SK-N-SH (cell line): ENCODE measurements around the gene SUN2. TPM values are rescaled to one million over a fixed set of nuclear protein-coding genes. Genes with fewer than 3 reads are reported as not detected.
A peak's percentile ranks its signal among the peaks of the same experiment; 100 is the strongest.

Source experiments
- CTCF ChIA-PET: fragments of 300-600, 350-600 bp; formaldehyde crosslinking; extraction: SDS; loops from one replicate; lab custom pipeline; 2021; lab: Yijun Ruan, JAX
- POLR2A ChIA-PET: fragments of 350-600 bp; sonication (Branson Sonifier 250); formaldehyde crosslinking; extraction: SDS; loops from one replicate; lab custom pipeline; 2020; ENCODE audit warnings: antibody characterized with exemption, inconsistent platforms; lab: Yijun Ruan, JAX
- DNase-seq: peaks from one replicate; pipeline ENCODE4 v3.0.0; 2012
- H2AFZ ChIP-seq: fragments of 200-600 bp; sonication (generic); 2 replicates; pipeline ENCODE4 v1.8.1; 2016; ENCODE audit warnings: antibody characterized with exemption, mild to moderate bottlenecking, low read depth
- H3F3A ChIP-seq: fragments of 200-600 bp; sonication (generic); replicated peaks from 2 replicates; pipeline ENCODE3; 2016; ENCODE audit warnings: antibody characterized with exemption, mild to moderate bottlenecking; ENCODE audit not compliant: insufficient read depth
- H3K27ac ChIP-seq, 2 experiments: fragments of 200-500 bp in 1 of 2; fragments of 200-600 bp in 1 of 2; sonication (Bioruptor generic) in 1 of 2; sonication (generic), shearing (Covaris generic) in 1 of 2; 2 replicates each; pipeline versions ENCODE4 v1.5.1 to v1.6.1; 2014 to 2016; ENCODE audit warnings: low read depth in 2 of 2, inconsistent platforms in 1 of 2, low read length in 1 of 2, mild to moderate bottlenecking in 1 of 2, mixed read lengths in 1 of 2
- H3K27me3 ChIP-seq: fragments of 200-600 bp; sonication (generic), shearing (Covaris generic); 2 replicates; pipeline ENCODE4 v1.6.1; 2016; ENCODE audit warnings: mixed run types; ENCODE audit not compliant: insufficient read depth
- H3K36me3 ChIP-seq, 2 experiments: fragments of 200-500 bp in 1 of 2; fragments of 200-600 bp in 1 of 2; sonication (Bioruptor generic) in 1 of 2; sonication (generic) in 1 of 2; replicated peaks in 1 of 2; 2 replicates each; pipeline versions ENCODE3 to v1.5.1; 2014 to 2016; ENCODE audit warnings: low read length in 1 of 2, mild to moderate bottlenecking in 1 of 2; ENCODE audit not compliant: insufficient read depth in 2 of 2, control insufficient read depth in 1 of 2
- H3K4me1 ChIP-seq, 2 experiments: fragments of 200-500 bp in 1 of 2; fragments of 200-600 bp in 1 of 2; sonication (Bioruptor generic) in 1 of 2; sonication (generic), shearing (Covaris generic) in 1 of 2; 2 replicates each; pipeline versions ENCODE4 v1.5.1 to v1.6.1; 2014 to 2016; ENCODE audit warnings: low read depth in 1 of 2, low read length in 1 of 2, mixed run types in 1 of 2; ENCODE audit not compliant: insufficient read depth in 2 of 2, control insufficient read depth in 1 of 2
- H3K4me2 ChIP-seq: fragments of 200-600 bp; sonication (generic), shearing (Covaris generic); 2 replicates; pipeline ENCODE4 v1.6.1; 2017; ENCODE audit warnings: mixed run types
- H3K4me3 ChIP-seq, 2 experiments: fragments of 200-500 bp in 1 of 2; fragments of 200-600 bp in 1 of 2; sonication (Bioruptor generic) in 1 of 2; sonication (generic), shearing (Covaris generic) in 1 of 2; 2 replicates each; pipeline versions ENCODE4 v1.5.1 to v1.8.1; 2014 to 2016; ENCODE audit warnings: low read depth in 2 of 2, inconsistent platforms in 1 of 2, low read length in 1 of 2, mild to moderate bottlenecking in 1 of 2, mixed read lengths in 1 of 2, moderate library complexity in 1 of 2
- H3K79me2 ChIP-seq: fragments of 200-600 bp; sonication (generic); 2 replicates; pipeline ENCODE4 v1.8.1; 2017; ENCODE audit warnings: mild to moderate bottlenecking; ENCODE audit not compliant: insufficient read depth
- H3K9ac ChIP-seq: fragments of 200-600 bp; sonication (generic); 2 replicates; pipeline ENCODE4 v1.6.1; 2017; ENCODE audit warnings: mixed run types
- H3K9me2 ChIP-seq: fragments of 200-600 bp; sonication (generic); 2 replicates; pipeline ENCODE4 v1.6.1; 2017; ENCODE audit warnings: mixed run types
- H3K9me3 ChIP-seq: fragments of 200-600 bp; sonication (generic); 2 replicates; pipeline ENCODE4 v1.6.1; 2017; ENCODE audit warnings: mixed run types, mild to moderate bottlenecking, moderate library complexity
- H4K20me1 ChIP-seq: fragments of 200-600 bp; sonication (generic); 2 replicates; pipeline ENCODE4 v1.6.1; 2017; ENCODE audit warnings: mild to moderate bottlenecking, mixed run types; ENCODE audit not compliant: insufficient read depth
- CHD2 ChIP-seq: fragments of 150-350 bp; IDR thresholded peaks from 2 replicates; pipeline ENCODE4 v1.6.1; 2018; ENCODE audit warnings: low read length; ENCODE audit not compliant: partially characterized antibody
- EP300 ChIP-seq, 2 experiments: IDR thresholded peaks; 2 replicates each; pipeline versions ENCODE4 v1.4.0 to v1.6.1; 2012; ENCODE audit warnings: borderline replicate concordance in 1 of 2, low read depth in 1 of 2, low read length in 1 of 2
- EZH2phosphoT487 ChIP-seq: fragments of 200-600 bp; sonication (generic); IDR thresholded peaks from 2 replicates; pipeline ENCODE4 v1.6.1; 2017; ENCODE audit warnings: low read depth, mixed run types, mild to moderate bottlenecking, antibody characterized with exemption, moderate library complexity, borderline replicate concordance
- GABPA ChIP-seq: IDR thresholded peaks from 2 replicates; pipeline ENCODE4 v1.4.0; 2012; ENCODE audit warnings: low read depth, mild to moderate bottlenecking
- GATA2 ChIP-seq: sonication (generic); formaldehyde crosslinking; IDR thresholded peaks from 2 replicates; pipeline ENCODE4 v1.5.0; 2020; ENCODE audit warnings: mild to moderate bottlenecking, missing genetic modification reagents
- MAX ChIP-seq: IDR thresholded peaks from 2 replicates; pipeline ENCODE4 v1.4.0; 2012; ENCODE audit warnings: low read depth
- MEF2A ChIP-seq: IDR thresholded peaks from 2 replicates; pipeline ENCODE4 v1.4.0; 2012; ENCODE audit warnings: low read depth, borderline replicate concordance
- NRF1 ChIP-seq: IDR thresholded peaks from 2 replicates; pipeline ENCODE4 v1.6.1; 2012; ENCODE audit warnings: low read depth, mild to moderate bottlenecking, low read length
- PBX3 ChIP-seq: IDR thresholded peaks from 2 replicates; pipeline ENCODE4; 2012
- RCOR1 ChIP-seq: fragments of 150-350 bp; IDR thresholded peaks from 2 replicates; pipeline ENCODE4 v1.6.1; 2017; ENCODE audit warnings: antibody characterized with exemption, low read length
- RFX5 ChIP-seq: IDR thresholded peaks from 2 replicates; pipeline ENCODE4 v1.6.1; 2012; ENCODE audit warnings: mild to moderate bottlenecking, improper control_type of control experiment, low read length
- SIN3A ChIP-seq: IDR thresholded peaks from 2 replicates; pipeline ENCODE4 v1.6.1; 2012; ENCODE audit warnings: low read depth, mild to moderate bottlenecking, low read length, moderate library complexity, borderline replicate concordance
- SMC3 ChIP-seq: IDR thresholded peaks from 2 replicates; pipeline ENCODE4 v1.6.1; 2012; ENCODE audit warnings: low read depth, low read length, improper control_type of control experiment
- TAF1 ChIP-seq: IDR thresholded peaks from 2 replicates; pipeline ENCODE4 v1.6.1; 2012; ENCODE audit warnings: low read depth, mild to moderate bottlenecking, low read length, moderate library complexity, borderline replicate concordance
- TCF12 ChIP-seq: IDR thresholded peaks from 2 replicates; pipeline ENCODE4 v1.4.0; 2012
- USF1 ChIP-seq: IDR thresholded peaks from 2 replicates; pipeline ENCODE4 v1.4.0; 2012; ENCODE audit warnings: low read depth, borderline replicate concordance
- USF2 ChIP-seq: fragments of 150-350 bp; IDR thresholded peaks from 2 replicates; pipeline ENCODE4 v1.6.1; 2017; ENCODE audit warnings: antibody characterized with exemption, low read length, low read depth, borderline replicate concordance
- YY1 ChIP-seq: IDR thresholded peaks from 2 replicates; pipeline ENCODE4 v1.4.0; 2012; ENCODE audit warnings: low read depth, mild to moderate bottlenecking
- WGBS: methylation state at CpG from one replicate; pipeline ENCODE4 v1.1.6; 2017; ENCODE audit warnings: low lambda C conversion rate; 5-methylcytosine and 5-hydroxymethylcytosine counted together
- polyA plus RNA-seq, 3 experiments: library from polyadenylated mRNA; depleted of rRNA; stranded (reverse); fragments of >200 nt; gene quantifications; 2 replicates each; pipeline ENCODE4 v1.2.3, GENCODE V29; 2012
- TF ChIP-seq, protein P1 (sequence below): IDR thresholded peaks from 2 replicates; pipeline ENCODE4 v1.6.1; 2012; ENCODE audit warnings: mild to moderate bottlenecking, low read depth, low read length, moderate library complexity
- TF ChIP-seq, protein P2 (sequence below): IDR thresholded peaks from 2 replicates; pipeline ENCODE4 v1.4.0; 2012; ENCODE audit warnings: low read depth, borderline replicate concordance
- TF ChIP-seq, protein P3 (sequence below): fragments of 150-350 bp; IDR thresholded peaks from 2 replicates; pipeline ENCODE4 v1.6.1; 2016; ENCODE audit warnings: mild to moderate bottlenecking, low read depth, low read length

The SUN2 gene
- polyA plus RNA-seq, 1 of the 3 experiments (the other 2 are of a cell fraction) = 10.2 TPM

DNA sequence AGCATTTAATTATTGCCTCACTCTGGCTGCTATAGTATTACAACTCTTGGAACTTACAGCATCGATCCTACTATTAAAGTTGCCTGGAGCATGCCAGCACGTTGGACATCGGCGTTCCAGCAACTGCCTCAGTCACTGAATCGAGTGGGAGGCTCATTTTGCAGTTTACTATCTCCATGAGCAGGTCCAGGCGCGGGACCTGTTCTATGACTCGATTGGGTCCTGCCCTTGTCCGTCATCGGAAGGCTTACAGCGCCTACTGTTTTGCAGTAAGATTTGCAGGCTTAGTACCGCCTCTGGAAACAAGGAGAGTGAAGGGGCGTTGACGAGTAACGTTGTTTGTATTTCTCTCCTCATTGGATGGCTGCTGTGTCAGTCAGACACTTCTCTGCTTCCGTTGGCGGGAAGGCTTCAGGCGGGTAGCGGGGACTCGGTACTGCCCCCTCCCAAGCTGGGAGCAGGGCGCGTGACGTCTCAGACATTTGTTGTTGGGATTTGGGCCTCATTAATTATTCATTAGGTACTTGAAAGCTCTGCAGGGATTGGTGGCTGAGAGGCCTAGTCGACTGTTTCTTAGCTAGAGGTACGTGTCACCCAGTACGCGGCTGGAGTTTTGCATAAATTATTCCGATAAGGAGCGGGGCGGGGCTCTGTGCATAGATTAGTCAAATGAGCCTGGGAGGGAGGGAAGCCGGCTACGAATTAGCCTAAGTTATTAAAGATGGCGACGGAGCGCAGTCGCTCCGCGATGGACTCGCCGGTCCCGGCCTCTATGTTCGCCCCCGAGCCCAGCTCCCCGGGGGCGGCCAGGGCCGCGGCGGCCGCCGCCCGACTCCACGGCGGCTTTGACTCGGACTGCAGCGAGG is 50.3 kb downstream of the SUN2 start, which contains the start of gene GTPBP1:
Gene GTPBP1 (plus strand): TSS at position 710 of the 866 bp plus-strand sequence. CDS start 12 bp downstream, at position 722.
- H3K79me2 ChIP-seq = peaks cover 42% of the 10 kb centered on the region
- peak; percentile 88 for DNase-seq
- peaks cover 0 to 3% of the 10 kb centered on the region in 2 experiments for H3K36me3 ChIP-seq
- ChIA-PET CTCF (no interaction called here), POLR2A (no interaction called here)
- peak within 1 kb of the TSS; percentile 84 for H3K9ac ChIP-seq
- peaks cover 0 to 7% of the 10 kb centered on the region in 2 experiments; a peak in 2 of 4 replicates for H3K4me1 ChIP-seq
- H3K27ac ChIP-seq = peak within 1 kb of the TSS; percentile 66 to 79
- 2% methylated on average over 23 of the region's 55 CpGs for WGBS
- H3K27me3 ChIP-seq = no peaks in the 10 kb centered on the region
- H3F3A ChIP-seq = no peaks in the 10 kb centered on the region
- H4K20me1 ChIP-seq = peaks cover 20% of the 10 kb centered on the region; the same call in 1 of the 2 replicates
- H3K4me3 ChIP-seq = peak within 1 kb of the TSS; percentile 65 to 66
- H3K4me2 ChIP-seq = peak within 1 kb of the TSS; percentile 77
- no peaks in the 10 kb centered on the region for H3K9me2 ChIP-seq
- no peaks in the 10 kb centered on the region for H3K9me3 ChIP-seq
- H2AFZ ChIP-seq = peak within 1 kb of the TSS; percentile 74
- TF ChIP-seq CHD2 (peak; percentile 69), EZH2phosphoT487 (no peak), SMC3 (no peak), TAF1 (peak; percentile 62; the same call in 1 of the 2 replicates), MEF2A (no peak), RCOR1 (no peak), RFX5 (peak; percentile 93), USF2 (no peak), YY1 (peak; percentile 79), SIN3A (peak; percentile 10; the same call in 1 of the 2 replicates), EP300 (IDR thresholded peaks at IDR 0.05; ENCODE audit: borderline replicate concordance in 1 of 2, low read depth in 1 of 2, low read length in 1 of 2) (no peak), GATA2 (CRISPR knock-in tag) (no peak), PBX3 (peak; percentile 99), NRF1 (no peak), TCF12 (no peak), MAX (peak; percentile 46; the same call in 1 of the 2 replicates), USF1 (peak; percentile 43; the same call in 1 of the 2 replicates), GABPA (0 out of 2 replicates have a peak, but pooled peaks have one; percentile 31)
- TF ChIP-seq, protein P1, sequence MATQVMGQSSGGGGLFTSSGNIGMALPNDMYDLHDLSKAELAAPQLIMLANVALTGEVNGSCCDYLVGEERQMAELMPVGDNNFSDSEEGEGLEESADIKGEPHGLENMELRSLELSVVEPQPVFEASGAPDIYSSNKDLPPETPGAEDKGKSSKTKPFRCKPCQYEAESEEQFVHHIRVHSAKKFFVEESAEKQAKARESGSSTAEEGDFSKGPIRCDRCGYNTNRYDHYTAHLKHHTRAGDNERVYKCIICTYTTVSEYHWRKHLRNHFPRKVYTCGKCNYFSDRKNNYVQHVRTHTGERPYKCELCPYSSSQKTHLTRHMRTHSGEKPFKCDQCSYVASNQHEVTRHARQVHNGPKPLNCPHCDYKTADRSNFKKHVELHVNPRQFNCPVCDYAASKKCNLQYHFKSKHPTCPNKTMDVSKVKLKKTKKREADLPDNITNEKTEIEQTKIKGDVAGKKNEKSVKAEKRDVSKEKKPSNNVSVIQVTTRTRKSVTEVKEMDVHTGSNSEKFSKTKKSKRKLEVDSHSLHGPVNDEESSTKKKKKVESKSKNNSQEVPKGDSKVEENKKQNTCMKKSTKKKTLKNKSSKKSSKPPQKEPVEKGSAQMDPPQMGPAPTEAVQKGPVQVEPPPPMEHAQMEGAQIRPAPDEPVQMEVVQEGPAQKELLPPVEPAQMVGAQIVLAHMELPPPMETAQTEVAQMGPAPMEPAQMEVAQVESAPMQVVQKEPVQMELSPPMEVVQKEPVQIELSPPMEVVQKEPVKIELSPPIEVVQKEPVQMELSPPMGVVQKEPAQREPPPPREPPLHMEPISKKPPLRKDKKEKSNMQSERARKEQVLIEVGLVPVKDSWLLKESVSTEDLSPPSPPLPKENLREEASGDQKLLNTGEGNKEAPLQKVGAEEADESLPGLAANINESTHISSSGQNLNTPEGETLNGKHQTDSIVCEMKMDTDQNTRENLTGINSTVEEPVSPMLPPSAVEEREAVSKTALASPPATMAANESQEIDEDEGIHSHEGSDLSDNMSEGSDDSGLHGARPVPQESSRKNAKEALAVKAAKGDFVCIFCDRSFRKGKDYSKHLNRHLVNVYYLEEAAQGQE = no peak
- TF ChIP-seq, protein P2, sequence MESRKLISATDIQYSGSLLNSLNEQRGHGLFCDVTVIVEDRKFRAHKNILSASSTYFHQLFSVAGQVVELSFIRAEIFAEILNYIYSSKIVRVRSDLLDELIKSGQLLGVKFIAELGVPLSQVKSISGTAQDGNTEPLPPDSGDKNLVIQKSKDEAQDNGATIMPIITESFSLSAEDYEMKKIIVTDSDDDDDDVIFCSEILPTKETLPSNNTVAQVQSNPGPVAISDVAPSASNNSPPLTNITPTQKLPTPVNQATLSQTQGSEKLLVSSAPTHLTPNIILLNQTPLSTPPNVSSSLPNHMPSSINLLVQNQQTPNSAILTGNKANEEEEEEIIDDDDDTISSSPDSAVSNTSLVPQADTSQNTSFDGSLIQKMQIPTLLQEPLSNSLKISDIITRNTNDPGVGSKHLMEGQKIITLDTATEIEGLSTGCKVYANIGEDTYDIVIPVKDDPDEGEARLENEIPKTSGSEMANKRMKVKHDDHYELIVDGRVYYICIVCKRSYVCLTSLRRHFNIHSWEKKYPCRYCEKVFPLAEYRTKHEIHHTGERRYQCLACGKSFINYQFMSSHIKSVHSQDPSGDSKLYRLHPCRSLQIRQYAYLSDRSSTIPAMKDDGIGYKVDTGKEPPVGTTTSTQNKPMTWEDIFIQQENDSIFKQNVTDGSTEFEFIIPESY = no peak
- TF ChIP-seq, protein P3, sequence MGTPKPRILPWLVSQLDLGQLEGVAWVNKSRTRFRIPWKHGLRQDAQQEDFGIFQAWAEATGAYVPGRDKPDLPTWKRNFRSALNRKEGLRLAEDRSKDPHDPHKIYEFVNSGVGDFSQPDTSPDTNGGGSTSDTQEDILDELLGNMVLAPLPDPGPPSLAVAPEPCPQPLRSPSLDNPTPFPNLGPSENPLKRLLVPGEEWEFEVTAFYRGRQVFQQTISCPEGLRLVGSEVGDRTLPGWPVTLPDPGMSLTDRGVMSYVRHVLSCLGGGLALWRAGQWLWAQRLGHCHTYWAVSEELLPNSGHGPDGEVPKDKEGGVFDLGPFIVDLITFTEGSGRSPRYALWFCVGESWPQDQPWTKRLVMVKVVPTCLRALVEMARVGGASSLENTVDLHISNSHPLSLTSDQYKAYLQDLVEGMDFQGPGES = peak; percentile 61
